ENCODE measurements around the gene MMP25.
"Not testable (repeated sequence)": the region's sequence is repeated elsewhere in the genome, so short reads cannot be mapped to it uniquely, and the experiment has no call there.

Gene MMP25

DNA sequence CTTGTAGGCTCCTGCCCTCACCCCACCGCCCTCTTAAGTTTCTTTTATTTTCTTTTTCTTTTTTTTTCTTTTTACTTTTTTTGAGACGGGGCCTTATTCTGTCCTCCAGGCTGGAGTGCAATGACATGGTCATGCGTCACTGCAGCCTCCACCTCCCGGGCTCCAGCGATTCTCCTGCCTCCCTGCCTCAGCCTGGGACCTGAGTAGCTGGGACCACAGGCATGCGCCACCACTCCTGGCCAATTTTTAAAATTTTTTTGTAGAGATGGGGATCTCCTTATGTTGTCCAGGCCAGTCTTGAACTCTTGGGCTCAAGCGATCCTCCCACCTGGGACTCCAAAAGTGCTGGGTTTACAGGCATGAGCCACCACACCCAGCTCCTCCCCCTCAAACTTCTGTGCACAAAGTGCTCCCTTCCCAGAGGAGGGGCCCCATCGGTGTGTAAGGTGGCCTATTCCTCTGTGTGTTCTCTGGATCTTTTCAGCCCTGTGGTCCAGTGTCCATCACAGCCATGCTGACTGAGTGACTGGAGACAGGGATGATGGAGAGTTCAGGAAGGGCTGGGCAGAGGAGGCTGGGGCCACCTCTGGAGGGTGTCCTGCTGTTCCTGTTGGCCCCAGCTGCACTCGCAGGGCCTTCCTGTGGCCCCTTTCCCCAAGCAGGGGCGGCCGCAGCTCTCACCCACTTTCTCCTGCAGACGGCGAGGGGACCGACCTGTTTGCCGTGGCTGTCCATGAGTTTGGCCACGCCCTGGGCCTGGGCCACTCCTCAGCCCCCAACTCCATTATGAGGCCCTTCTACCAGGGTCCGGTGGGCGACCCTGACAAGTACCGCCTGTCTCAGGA is 10.2 kb downstream of the MMP25 start:
- DNase-seq (ENCODE audit: low read depth), result no peak

DNA sequence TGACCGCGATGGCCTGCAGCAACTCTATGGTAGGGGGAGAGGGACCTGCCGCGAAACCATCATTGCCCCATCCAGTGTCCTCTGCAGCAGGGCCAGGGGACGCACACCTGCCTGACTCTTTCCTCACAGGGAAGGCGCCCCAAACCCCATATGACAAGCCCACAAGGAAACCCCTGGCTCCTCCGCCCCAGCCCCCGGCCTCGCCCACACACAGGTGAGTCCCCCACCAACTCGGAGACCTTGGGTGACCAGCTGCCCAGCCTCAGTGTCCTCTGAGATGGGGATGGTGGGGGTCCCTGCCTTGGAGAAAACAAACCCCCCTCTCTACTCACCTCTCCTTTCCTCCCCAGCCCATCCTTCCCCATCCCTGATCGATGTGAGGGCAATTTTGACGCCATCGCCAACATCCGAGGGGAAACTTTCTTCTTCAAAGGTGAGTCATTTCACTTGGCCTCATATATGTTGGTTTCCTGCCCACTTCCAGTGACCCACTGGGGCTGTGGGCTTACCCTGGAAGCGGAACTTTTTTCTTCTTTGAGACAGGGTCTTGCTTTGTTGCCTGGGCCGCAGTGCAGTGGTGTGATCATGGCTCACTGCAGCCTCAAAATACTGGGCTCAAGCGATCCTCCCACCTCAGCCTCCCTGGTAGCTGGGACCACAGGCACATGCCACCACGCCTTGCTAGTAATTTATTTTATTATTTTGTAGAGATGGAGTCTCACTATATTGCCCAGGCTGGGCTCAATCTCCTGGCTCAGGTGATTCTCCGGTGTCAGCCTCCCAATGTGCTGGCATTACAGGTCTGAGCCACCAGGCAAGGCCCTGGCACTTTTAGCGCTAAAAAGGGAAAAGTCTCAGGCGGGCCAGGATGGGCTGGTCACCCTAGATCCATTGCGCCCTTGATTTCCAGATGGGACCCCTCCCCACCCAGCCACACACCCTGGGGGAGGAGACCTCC is 11.1 kb downstream of the MMP25 start:
- DNase-seq (ENCODE audit: low read depth), result no peak

DNA sequence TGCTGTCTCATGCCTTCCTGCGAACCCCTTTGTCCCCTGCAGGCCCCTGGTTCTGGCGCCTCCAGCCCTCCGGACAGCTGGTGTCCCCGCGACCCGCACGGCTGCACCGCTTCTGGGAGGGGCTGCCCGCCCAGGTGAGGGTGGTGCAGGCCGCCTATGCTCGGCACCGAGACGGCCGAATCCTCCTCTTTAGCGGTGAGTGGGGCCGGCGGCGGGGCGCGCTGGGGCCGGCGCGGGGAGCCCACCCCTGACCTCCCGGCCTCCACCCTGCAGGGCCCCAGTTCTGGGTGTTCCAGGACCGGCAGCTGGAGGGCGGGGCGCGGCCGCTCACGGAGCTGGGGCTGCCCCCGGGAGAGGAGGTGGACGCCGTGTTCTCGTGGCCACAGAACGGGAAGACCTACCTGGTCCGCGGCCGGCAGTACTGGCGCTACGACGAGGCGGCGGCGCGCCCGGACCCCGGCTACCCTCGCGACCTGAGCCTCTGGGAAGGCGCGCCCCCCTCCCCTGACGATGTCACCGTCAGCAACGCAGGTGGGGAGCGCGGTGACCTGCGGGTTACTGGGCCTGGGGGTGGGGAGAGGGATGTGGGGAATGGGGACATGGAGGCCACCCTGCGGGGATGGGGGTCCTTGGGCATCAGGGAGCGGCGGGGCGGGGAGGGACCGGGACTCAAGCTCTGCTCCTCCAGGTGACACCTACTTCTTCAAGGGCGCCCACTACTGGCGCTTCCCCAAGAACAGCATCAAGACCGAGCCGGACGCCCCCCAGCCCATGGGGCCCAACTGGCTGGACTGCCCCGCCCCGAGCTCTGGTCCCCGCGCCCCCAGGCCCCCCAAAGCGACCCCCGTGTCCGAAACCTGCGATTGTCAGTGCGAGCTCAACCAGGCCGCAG is 12.0 kb downstream of the MMP25 start:
- peak; percentile 40 for DNase-seq (ENCODE audit: low read depth)

DNA sequence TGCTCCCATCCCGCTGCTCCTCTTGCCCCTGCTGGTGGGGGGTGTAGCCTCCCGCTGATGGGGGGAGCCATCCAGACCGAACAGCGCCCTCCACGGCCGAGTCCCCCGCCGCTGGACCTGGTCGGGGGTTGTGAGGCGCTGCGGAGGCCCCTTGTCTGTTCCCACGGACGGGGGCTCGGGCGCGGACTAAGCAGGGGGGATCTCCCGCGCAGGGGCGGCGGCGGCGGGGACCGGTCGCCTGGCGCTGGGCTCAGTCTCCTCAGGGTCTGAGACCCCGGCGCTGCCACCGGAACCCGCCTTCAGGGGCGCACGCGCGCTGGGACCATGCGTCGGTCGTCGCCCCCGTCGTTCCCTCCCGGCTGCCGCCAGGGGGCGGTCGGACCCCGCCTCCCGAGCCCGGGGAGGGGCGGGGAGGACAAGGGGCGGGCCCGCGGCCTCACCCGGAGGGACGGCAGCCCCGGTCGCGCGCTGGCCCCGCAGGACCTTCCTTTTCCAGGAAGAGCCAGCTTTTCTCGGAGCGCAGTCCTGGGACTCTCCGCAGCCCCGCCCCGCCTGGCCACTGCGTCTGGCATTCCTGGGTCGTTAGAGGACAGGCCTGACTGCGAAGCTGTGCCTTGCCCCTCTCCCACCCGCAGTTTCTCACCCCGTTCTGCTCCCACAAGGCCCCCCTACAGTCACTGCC is 12.8 kb downstream of the MMP25 start:
- peak; percentile 94 for DNase-seq (ENCODE audit: low read depth)

DNA sequence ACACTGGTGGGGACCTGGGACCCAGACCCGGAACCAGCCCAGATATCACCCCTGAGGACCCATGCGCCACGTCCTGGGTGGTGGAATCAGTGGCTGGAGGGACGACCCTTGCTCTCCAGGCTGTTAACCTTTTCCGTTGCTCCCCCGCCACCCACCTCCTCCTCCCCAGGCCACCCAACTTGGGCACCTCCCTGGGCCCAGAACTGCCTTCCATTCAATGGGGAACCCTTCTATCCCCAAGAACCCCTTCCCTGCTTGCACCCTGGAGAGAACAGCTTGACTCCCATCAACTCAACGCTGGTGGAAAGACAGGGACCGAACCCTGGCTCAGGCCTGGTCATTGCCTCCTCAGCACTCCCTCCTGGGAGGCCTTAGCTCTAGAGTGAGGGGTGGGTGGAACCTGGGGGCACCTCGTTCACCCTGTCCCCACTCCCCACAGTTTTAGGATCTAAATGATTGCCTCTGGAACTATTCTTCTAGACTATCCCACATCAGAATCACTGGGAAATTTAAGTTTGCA is 13.4 kb downstream of the MMP25 start:
- no peak for DNase-seq (ENCODE audit: low read depth)

DNA sequence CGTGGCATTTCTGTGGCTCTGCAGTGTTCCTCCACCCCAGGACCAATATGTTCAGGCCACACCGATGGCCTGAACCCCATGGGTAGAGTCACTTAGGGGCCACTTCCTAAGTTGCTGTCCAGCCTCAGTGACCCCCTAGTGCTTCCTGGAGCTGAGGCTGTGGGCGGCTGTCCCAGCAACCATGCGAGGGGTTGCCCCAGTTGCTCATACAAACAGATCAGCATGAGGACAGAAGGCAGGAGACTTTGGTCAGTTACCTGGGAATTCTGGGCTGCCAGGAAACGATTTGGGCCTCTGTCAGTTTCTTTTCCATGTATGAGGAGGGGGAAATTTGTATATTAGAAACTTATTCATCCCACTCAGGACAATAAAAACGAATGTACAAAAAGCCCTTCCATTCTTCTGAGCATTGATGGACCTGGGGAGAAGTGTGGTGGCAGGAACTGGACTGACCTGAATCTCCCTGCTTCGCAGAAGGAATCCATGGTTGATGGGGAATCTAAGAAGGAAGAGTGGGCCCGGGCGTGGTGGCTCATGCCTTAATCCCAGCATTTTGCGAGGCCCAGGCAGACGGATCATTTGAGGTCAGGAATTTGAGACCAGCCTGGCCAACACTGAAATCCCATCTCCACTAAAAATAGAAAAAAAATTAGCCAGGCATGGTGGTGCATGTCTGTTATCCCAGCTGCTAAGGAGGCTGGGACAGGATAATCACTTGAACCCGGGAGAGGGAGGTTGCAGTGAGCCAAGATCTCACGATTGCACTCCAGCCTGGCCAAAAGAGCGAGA is 14.2 kb downstream of the MMP25 start:
- peak; percentile 14 for DNase-seq (ENCODE audit: low read depth)

DNA sequence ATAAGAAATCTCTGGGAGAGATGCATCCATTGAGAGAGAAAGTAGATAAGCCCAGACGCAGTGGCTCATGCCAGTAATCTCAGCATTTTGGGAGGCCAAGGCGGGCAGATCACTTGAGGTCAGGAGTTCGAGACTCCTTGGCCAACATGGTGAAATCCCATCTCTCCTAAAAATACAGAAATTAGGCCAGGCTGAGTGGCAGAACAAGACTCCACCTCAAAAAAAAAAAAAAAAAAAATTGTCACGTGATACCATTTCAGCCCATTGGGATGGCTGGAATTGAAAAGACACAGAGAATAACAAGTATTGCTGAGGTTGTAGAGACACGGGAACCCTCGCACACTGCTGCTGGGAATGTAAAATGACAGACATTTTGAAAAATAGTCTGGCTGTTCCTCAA is 16.2 kb downstream of the MMP25 start:
- DNase-seq (ENCODE audit: low read depth), result no peak

DNA sequence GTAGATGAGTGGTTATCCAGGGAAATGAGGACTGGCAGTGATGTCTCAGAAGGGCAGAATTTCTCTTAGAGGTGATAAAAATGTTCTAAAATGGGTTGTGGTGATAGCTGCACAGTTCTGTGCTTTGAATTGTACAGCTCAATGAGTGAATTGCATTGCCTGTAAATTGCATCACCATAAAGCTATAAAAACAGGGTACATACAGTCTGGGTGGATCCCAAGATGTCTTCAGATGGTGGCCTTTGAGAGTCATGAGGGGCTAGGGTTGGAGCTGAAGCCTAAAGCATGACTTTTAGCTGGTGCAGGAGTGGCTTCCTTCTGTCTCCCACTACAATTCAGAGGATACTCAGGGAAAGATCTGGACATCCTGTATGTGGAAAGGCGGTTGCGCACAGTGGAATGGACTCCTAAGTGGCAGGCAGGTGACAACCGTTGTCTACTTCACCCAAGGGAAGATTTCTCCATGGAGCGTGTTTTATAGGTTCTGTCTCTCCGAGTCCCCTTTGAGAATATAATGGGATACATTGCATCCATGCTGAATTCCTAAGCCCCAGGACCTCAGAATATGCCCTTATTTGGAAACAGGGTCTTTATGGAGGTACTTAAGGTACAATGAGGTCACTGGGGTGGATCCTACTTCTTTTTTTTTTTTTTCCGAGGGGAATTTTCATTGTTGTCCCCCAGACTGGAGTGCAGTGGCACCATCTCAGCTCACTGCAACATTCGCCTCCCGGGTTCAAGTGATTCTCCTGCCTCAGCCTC is 17.4 kb downstream of the MMP25 start:
- no peak for DNase-seq (ENCODE audit: low read depth)

DNA sequence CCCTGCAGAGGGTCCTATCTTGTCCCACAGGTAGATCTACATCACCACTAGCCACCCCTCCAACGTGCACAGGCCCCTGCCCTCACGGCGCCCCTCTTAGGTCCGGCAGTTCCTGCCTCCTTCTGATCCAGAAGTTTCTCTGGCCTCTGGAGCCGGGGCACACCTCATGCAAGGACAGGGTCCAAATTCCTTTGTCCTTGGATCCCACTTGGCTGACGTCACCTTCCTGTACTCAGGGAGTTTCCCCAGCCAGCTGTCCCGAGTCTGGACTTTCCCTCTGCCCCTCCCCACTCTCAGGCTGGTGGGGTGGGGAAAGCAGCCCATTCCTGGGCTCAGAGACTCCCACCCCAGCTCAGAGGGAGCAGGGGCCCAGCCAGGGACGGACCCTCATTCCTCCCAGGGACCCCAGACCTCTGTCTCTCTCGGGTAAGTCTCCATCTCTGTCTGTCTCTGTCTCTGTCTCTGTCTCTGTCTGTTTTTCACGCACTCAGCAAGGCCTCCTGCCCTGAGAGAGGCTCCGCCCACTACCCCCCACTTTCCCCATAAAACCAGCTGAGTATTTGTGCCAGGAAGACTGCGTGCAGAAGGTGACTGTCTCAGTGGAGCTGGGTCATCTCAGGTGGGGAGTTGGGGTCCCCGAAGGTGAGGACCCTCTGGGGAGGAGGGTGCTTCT is 18.8 kb downstream of the MMP25 start, which contains the start of gene IL32:
TSS of gene IL32 (plus strand) at position 572 of the 673 bp plus-strand sequence. CDS start 172 bp downstream, outside the sequence.
- peak; percentile 80 for DNase-seq (ENCODE audit: low read depth)

DNA sequence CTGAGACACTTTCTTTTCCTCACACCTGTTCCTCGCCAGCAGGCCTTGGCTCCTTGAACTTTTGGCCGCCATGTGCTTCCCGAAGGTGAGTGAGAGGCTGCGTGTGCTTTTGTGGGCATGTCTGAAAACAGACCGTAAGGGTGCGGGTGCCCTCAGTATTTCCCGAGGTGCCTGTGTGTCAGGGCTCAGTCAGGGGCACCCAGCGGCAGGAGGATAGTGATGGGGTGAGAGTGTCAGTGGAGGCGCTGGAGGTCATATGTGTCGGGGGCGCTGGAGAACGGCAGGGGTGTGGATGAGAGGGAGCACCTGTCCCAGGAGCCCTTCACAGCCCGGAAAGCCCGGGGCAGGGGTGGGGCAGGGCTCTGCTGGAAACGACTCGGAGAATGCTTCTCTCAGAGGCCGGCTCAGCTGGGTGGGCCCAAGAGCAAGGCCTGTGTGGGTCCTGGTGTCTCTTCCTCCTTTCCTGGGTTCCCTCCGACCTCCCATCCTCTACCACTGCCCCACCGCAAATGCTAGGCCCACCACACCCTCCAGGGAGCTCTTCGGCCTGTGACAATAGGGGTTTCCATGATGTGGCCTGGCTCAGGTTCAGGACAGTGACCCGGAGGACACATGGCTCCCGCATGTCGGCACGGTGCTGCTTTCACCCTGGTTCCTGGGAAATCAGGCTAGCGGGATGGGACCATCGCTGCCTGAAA is 19.5 kb downstream of the MMP25 start:
- DNase-seq (ENCODE audit: low read depth), result no peak

DNA sequence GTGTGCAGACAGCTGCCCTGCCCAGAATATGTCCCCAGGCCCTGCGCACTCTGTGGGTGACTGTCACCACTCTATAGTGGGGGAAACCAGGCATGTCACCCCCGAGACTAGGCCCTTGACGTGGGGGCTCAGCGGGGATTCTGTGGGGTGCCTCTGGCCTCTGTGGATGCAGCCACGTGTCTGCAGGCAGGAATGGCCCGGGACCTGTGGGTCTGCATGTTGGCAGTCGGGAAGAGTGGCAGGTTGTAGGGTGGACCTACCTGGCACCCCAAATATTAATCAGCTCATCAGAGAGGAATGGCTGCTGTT is 20.0 kb downstream of the MMP25 start:
- DNase-seq (ENCODE audit: low read depth), result no peak

DNA sequence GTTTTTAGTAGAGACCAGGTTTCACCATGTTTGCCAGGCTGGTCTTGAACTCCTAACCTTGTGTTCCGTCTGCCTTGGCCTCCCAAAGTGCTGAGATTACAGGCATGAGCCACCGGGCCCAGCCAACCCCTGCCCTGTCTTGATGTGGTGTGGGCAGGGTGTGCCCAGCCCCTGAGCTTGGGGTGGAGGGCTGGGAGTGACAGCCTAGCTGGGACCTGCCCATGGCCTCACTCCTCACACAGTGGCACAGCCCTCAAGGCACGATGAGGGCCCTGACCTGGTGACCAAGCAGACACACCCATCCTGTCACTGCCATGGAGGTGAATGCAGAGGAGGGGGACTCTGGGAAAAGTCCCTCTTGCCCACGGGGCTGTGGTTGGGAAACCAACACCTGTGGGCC is 22.1 kb downstream of the MMP25 start:
- no peak for DNase-seq (ENCODE audit: low read depth)

DNA sequence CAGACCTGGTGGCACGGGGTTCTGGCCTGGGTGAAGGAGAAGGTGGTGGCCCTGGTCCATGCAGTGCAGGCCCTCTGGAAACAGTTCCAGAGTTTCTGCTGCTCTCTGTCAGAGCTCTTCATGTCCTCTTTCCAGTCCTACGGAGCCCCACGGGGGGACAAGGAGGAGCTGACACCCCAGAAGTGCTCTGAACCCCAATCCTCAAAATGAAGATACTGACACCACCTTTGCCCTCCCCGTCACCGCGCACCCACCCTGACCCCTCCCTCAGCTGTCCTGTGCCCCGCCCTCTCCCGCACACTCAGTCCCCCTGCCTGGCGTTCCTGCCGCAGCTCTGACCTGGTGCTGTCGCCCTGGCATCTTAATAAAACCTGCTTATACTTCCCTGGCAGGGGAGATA is 22.8 kb downstream of the MMP25 start:
- DNase-seq (ENCODE audit: low read depth), result not testable (repeated sequence)

DNA sequence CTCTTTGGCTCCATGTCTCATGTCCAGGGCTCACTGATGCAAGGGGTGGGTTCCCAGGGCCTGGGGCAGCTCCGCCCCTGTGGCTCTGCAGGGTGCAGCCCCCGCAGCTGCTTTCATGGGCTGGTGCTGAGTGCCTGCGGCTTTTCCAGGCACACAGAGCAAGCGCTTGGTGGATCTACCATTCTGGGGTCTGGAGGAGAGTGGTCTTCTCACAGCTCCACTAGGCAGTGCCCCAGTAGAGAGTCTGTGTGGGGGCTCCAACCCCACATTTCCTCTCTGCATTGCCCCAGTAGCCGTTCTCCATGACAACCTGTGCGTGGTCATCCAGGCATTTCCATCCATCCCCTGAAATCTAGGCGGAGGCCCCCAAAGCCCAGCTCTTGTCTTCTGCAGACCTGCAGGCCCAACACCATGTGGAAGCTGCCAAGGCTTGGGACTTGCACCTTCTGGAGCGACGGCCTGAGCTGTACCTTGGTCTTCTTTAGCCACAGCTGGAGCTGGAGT is 24.3 kb downstream of the MMP25 start:
- no peak for DNase-seq (ENCODE audit: low read depth)

DNA sequence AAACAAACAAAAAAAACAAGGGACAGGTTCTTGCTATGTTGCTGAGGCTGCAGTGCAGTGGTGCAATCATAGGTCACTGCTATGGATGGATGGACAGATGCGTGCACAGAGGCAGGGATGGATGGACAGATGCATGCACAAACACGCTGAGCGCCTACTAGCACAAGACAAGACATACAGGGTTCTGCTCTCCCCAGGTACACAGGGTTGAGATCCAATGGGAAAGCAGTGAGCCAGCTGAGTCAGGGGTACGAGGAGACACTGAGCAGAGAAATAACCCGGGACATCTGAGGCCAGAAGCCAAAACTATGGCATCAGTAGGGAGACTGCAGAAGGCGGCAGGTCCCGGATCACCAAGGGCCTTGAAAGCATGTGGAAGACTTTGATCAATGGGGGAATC is 25.3 kb downstream of the MMP25 start:
- DNase-seq (ENCODE audit: low read depth), result no peak

DNA sequence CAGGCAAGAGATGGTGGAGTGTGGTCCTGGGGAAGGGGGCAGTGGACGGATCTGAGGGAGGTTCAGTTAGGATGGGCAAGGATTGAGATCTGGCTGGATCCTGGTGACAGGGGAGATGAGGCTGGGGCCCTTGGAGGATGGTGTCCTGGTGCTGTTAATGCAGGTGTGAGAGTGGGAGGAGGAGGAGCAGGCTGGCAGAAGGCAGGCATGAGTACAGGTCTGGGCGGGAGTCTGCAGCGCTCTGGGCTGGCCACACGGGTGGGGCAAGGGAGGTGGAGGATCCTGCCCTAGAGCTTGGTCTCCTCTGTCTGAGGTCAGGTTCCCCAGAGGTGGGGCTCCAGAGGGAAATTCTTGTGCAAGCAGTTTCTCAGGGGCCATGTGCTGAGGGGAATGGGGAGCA is 25.8 kb downstream of the MMP25 start:
- DNase-seq (ENCODE audit: low read depth), result not testable (repeated sequence)

DNA sequence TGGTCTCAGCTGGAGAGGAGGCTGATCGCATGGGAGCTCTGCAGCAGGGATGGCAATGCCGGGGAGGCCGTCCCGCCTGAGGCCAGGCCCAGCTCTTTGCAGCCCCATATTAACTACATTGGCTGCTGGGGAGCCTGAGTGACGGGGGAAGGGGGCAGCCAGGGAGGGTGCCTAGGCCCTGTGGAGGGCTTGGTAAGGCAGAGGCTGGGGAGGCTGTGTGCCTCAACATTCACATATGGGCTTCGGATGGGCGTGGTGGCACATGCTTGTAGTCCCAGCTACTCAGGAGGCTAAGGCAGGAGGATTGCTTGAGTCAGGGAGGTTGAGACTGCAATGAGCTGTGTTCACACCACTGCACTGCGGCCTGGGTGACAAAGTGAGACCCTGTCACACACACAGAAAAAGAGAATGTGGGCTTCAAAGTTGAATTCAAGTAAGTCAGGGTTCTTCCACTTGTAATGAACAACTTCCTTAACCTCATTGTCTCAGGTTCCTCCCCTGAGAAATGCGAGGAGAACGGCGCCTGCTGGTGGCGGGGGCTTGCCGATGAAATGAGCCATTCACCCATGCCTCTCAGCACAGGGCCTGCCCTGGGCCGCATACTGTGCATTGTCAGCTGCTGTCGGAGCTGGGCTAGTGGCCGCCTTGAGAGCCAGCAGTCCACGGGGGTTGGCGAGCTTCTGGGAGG is 26.4 kb downstream of the MMP25 start:
- not testable (repeated sequence) for DNase-seq (ENCODE audit: low read depth)

DNA sequence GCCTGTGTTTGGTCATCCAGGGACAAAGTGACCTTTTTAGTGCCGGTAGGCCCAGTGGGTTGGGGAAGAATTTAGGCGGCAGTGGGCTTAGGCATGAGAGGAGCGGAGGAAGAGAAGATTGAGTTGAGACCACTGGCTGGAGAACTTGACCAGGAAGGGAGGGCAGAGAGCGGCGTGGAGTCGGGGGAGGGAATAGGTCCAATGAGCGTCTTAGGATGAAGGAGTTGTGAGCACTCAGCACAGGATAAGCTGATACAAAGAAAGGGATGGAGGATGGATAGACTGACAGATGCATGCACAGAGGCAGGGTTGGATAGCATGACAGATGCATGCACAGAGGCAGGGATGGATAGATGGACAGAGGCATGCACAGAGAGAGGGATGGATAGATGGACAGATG is 27.1 kb downstream of the MMP25 start:
- DNase-seq (ENCODE audit: low read depth), result no peak

Data from EH (cell line).